Left lung (tissue), 10 donors: ENCODE results near the gene SEC14L6. TPM values are rescaled to one million over a fixed set of nuclear protein-coding genes. Genes with fewer than 3 reads are reported as not detected.

Experiments
- ATAC-seq: fragments of 200-7000 bp; cut with Tn5 transposase; one replicate; pipeline ENCODE4 v1.9.1; 2020; ENCODE audit warnings: moderate library complexity
- DNase-seq, 4 donors: peaks; one replicate each; pipeline ENCODE4 v3.0.0-alpha.2; 2013 to 2020
- H3K27ac ChIP-seq, 2 donors: fragments of 200-600 bp; sonication (generic) in 1 of 2; one replicate each; pipeline versions ENCODE4 v1.5.0 to v1.8.0; 2020 to 2021
- H3K27me3 ChIP-seq, 2 donors: fragments of 200-600 bp; sonication (generic) in 1 of 2; one replicate each; pipeline versions ENCODE4 v1.5.0 to v1.8.0; 2020 to 2021
- H3K36me3 ChIP-seq, 2 donors: fragments of 200-600 bp; sonication (generic) in 1 of 2; one replicate each; pipeline versions ENCODE4 v1.5.0 to v1.8.0; 2020 to 2021
- H3K4me1 ChIP-seq, 2 donors: fragments of 200-600 bp; one replicate each; pipeline ENCODE4 v1.8.0; 2021
- H3K4me3 ChIP-seq, 2 donors: fragments of 200-600 bp; sonication (generic) in 1 of 2; one replicate each; pipeline versions ENCODE4 v1.5.0 to v1.8.0; 2020 to 2021; ENCODE audit warnings: mild to moderate bottlenecking in 1 of 2
- H3K9me3 ChIP-seq, 2 donors: fragments of 200-600 bp; sonication (generic) in 1 of 2; one replicate each; pipeline versions ENCODE4 v1.5.0 to v1.8.0; 2020 to 2021
- intact Hi-C, 2 donors: fragments of 100-400 bp; cut with DNase I; formaldehyde crosslinking; loops; one replicate each; pipeline versions ENCODE4 v1.11.2 to v1.14.2; 2022
- polyA plus RNA-seq, 6 donors: library from polyadenylated mRNA; unstranded; fragments of 120-200 nt; gene quantifications; one replicate each; pipeline ENCODE4 v1.2.1, GENCODE V29; 2013; ENCODE audit not compliant: insufficient read length in 6 of 6
- total RNA-seq, 2 donors: library from RNA; stranded (reverse); fragmentation: NEBNext Ultra II Directional; extraction: Animal tissue kit (Norgen Biotek cat#: 25700); gene quantifications; one replicate each; pipeline ENCODE4 v1.2.1, GENCODE V29; 2021
- TF ChIP-seq, protein P1 (sequence below), 2 donors: fragments of 200-600 bp; sonication (generic) in 1 of 2; IDR thresholded peaks; one replicate each; pipeline versions ENCODE4 v1.5.0 to v1.8.0; 2021; ENCODE audit warnings: antibody characterized with exemption in 2 of 2
- donor health status: DM: no; HTN: yes; CAD: no.
- donor health status: DM: no; HTN: no; CAD: no.

Gene SEC14L6
- total and polyA plus RNA-seq, 8 donors, result 2.0 to 9.1 (median 3.0) TPM

DNA sequence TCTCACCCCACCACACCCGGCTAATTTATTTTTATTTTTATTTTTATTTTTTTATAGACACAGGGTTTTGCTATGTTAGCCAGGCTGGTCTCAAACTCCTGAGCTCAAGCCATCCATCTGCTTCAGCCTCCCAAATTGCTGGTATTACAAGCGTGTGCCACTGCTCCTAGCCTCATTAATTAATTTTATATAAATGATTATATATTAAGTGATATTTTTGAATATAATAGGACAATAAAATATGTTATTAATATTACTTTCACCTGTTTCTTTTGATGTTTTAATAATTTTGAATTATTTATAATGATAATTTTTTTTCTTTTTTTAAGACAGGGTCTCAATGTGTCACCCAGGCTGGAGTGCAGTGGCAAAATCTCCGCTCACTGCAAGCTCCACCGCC lies 38.9 kb downstream of the SEC14L6 start:
- no peak overlapping the region for H3K4me3 ChIP-seq
- H3K9me3 ChIP-seq, result no peaks in the 10 kb centered on the region
- ATAC-seq (no peak), DNase-seq (no peak)
- intact Hi-C loops, result no loop called here
- TF ChIP-seq, protein P1, sequence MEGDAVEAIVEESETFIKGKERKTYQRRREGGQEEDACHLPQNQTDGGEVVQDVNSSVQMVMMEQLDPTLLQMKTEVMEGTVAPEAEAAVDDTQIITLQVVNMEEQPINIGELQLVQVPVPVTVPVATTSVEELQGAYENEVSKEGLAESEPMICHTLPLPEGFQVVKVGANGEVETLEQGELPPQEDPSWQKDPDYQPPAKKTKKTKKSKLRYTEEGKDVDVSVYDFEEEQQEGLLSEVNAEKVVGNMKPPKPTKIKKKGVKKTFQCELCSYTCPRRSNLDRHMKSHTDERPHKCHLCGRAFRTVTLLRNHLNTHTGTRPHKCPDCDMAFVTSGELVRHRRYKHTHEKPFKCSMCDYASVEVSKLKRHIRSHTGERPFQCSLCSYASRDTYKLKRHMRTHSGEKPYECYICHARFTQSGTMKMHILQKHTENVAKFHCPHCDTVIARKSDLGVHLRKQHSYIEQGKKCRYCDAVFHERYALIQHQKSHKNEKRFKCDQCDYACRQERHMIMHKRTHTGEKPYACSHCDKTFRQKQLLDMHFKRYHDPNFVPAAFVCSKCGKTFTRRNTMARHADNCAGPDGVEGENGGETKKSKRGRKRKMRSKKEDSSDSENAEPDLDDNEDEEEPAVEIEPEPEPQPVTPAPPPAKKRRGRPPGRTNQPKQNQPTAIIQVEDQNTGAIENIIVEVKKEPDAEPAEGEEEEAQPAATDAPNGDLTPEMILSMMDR (IDR thresholded peaks at IDR 0.05), result no peak
- H3K27me3 ChIP-seq, result peaks cover 11 to 62% of the 10 kb centered on the region in 2 donors
- H3K4me1 ChIP-seq, result peaks cover 0 to 4% of the 10 kb centered on the region in 2 donors
- no peak overlapping the region for H3K27ac ChIP-seq
- H3K36me3 ChIP-seq, result no peaks in the 10 kb centered on the region

DNA sequence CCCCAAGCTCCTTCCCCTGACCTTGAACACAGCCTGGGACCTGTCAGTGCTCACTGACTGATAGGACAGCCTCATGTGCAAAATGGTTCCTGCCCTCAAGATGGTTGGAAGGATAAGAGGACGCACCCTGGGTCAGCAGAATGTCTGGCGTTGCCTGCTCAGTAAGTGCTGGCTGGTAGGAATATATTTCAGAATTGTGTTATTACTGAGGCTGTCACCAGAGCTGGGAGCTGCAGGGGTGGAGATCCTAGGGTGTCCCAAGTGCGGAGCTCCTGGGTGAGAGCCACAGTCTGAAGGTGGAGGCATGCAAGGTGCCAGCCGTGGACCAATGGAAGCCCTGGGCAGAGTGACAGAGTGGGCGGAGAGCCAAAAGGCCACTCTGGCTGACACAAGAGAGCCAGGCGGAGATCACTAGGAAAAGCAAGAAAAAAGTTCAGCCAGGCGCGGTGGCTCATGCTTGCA lies 40.0 kb downstream of the SEC14L6 start:
- peak; percentile 73 for ATAC-seq
- Histone ChIP-seq H3K36me3 (no peaks in the 10 kb centered on the region), H3K9me3 (no peaks in the 10 kb centered on the region), H3K27me3 (peaks cover 11 to 72% of the 10 kb centered on the region in 2 donors), H3K4me1 (peaks cover 0 to 4% of the 10 kb centered on the region in 2 donors), H3K27ac (no peak overlapping the region), H3K4me3 (no peak overlapping the region)
- peak in 1 of 4 donors; percentile 74 for DNase-seq
- TF ChIP-seq, protein P1 (IDR thresholded peaks at IDR 0.05), result no peak
- intact Hi-C loops, result no loop called here

DNA sequence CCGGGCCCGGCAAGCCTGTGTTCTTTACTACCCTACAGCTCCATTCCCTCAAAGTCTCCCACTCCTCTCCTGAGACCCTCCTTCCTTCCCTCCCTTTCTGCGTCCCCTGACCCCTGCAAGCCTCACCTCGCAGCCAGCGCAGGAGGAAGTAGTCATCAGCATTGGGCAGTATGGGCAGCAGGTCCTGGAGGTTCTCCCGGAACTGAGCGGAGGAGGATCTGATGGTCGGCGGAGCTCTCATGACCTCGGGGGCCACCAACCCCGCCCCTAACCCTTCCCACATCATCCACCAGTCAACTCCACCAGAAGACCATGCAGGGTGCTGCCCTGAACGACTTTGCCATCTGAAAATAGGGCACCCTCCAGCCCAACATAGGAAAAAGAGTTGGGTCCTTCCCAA lies 43.0 kb downstream of the SEC14L6 start:
- Histone ChIP-seq H3K27ac (no peak overlapping the region), H3K4me3 (no peak overlapping the region), H3K4me1 (peaks cover 0 to 4% of the 10 kb centered on the region in 2 donors), H3K27me3 (peaks cover 11 to 75% of the 10 kb centered on the region in 2 donors), H3K9me3 (no peaks in the 10 kb centered on the region), H3K36me3 (no peaks in the 10 kb centered on the region)
- intact Hi-C loops, result no loop called here
- no peak for DNase-seq
- TF ChIP-seq, protein P1 (IDR thresholded peaks at IDR 0.05), result no peak
- no peak for ATAC-seq

DNA sequence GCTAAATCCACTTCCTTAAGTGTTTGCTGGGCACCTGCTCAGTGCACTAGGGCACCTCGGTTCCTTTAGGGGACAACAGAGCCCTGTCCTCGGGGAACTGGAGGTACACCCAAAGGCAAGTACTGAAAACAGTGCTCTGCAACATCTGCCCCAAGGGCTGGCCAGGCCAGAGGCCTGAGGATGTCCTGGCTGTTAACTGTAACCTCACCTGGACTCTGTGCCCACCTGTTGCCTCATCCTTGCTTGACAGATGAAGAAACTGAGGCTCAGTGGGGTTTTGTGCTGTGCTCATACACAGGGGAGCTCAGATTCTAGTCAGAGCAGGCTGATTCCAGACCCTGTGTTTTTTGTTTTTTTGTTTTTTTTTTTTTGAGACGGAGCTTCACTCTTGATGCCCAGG lies 43.6 kb downstream of the SEC14L6 start:
- Histone ChIP-seq H3K4me1 (peaks cover 0 to 4% of the 10 kb centered on the region in 2 donors), H3K9me3 (no peaks in the 10 kb centered on the region), H3K36me3 (no peaks in the 10 kb centered on the region), H3K27ac (no peak overlapping the region), H3K27me3 (peaks cover 11 to 71% of the 10 kb centered on the region in 2 donors), H3K4me3 (no peak overlapping the region)
- no peak for DNase-seq
- no peak for ATAC-seq
- TF ChIP-seq, protein P1 (IDR thresholded peaks at IDR 0.05), result no peak
- intact Hi-C loops, result no loop called here

DNA sequence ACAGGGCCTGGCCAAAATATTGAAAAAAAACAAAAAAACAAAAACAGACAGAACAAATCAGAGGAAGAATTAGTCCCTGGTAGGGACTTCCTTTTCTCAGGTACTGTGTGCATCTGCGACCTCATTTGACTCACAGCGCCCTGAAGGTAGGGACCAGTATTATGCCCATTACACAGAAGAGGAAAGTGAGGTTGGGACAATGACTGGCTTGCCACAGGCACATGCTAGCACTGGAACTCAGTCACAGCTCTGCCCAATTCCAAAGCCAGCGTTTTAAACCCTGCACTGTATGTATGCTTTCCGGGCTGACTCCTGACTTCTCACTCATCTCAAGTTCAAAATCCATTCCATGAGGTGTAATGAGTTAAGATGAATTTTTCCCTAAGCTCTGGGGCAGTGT lies 44.4 kb downstream of the SEC14L6 start:
- TF ChIP-seq, protein P1 (IDR thresholded peaks at IDR 0.05), result no peak
- intact Hi-C loops, result no loop called here
- Histone ChIP-seq H3K9me3 (no peaks in the 10 kb centered on the region), H3K4me3 (no peak overlapping the region), H3K4me1 (peaks cover 0 to 4% of the 10 kb centered on the region in 2 donors), H3K27me3 (peaks cover 11 to 63% of the 10 kb centered on the region in 2 donors), H3K27ac (no peak overlapping the region), H3K36me3 (no peaks in the 10 kb centered on the region)
- no peak for DNase-seq
- ATAC-seq, result no peak
